ENCODE measurements around the gene KRTAP10-1. TPM values are rescaled to one million over a fixed set of nuclear protein-coding genes. Genes with fewer than 3 reads are reported as not detected.
"Not testable (repeated sequence)": the region's sequence is repeated elsewhere in the genome, so short reads cannot be mapped to it uniquely, and the experiment has no call there.

Gene KRTAP10-1
- total RNA-seq, 1 donor from 2014 or later = not detected

DNA sequence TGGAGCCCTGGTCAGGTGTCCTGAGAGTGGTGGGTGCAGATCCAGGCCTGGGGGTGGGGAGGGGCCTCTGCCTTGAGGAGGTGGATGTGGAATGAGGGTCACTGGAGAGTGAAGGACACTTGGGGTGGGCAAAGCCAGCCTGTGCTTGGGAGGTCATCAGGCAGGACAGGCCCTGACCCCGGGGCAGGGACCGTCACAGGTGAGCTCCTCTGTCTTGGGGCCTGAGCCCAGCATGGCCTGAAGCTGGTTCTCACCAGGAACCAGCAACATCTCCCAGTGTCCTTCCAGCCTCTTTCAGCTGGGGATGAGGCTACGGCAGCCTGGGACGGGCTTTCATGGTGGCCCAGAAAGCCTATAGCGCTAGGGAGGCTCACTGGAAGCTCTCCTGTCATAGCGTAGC, 12.1 kb upstream of the KRTAP10-1 start:
- H3K36me3 ChIP-seq = no peaks in the 10 kb centered on the region
- H3K4me3 ChIP-seq = no peak overlapping the region
- peaks cover 3% of the 10 kb centered on the region for H3K9me3 ChIP-seq (replicated peaks)
- no peak for DNase-seq
- H3K27ac ChIP-seq (replicated peaks) = no peak overlapping the region
- no peaks in the 10 kb centered on the region for H3K4me1 ChIP-seq
- TF ChIP-seq, protein P1, sequence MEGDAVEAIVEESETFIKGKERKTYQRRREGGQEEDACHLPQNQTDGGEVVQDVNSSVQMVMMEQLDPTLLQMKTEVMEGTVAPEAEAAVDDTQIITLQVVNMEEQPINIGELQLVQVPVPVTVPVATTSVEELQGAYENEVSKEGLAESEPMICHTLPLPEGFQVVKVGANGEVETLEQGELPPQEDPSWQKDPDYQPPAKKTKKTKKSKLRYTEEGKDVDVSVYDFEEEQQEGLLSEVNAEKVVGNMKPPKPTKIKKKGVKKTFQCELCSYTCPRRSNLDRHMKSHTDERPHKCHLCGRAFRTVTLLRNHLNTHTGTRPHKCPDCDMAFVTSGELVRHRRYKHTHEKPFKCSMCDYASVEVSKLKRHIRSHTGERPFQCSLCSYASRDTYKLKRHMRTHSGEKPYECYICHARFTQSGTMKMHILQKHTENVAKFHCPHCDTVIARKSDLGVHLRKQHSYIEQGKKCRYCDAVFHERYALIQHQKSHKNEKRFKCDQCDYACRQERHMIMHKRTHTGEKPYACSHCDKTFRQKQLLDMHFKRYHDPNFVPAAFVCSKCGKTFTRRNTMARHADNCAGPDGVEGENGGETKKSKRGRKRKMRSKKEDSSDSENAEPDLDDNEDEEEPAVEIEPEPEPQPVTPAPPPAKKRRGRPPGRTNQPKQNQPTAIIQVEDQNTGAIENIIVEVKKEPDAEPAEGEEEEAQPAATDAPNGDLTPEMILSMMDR (IDR thresholded peaks at IDR 0.05; ENCODE audit: borderline replicate concordance) = no peak
- H3K27me3 ChIP-seq (ENCODE audit: low read depth) = peaks cover 89% of the 10 kb centered on the region
- intact Hi-C loops (cut with micrococcal nuclease) = no loop called here

DNA sequence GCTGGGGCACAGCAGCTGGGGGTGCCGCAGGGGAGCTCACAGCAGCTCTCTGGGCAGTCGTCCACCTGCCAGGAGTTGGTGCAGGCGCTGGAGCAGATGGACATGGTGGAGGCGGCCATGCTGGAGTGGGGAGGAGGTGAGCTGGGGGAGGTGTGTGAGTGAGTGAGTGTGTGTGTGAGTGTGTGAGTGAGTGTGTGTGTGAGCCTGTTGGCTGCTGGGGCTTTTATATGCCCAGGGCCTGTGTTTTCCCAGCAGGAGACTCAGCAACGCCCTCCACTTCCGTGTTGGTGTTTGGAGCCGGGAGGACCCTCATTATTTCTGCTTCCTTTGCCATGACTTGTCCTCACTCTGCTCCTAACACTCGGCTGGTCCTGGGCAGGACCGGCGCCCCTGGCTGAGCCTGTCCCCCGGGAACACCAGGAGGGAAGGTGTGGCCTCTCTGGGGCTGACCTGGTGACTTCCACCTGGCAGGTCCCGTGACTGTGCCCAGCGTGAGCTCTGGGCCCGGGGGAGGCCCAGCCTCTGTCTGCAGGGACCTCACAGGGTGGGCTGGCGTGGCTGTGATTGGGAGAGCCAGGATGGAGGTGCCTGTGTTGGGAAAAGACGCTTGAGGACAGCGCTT, 11.5 kb upstream of the KRTAP10-1 start, which contains the start of gene KRTAP10-2:
TSS of gene KRTAP10-2 (minus strand) at position 166 of the 622 bp plus-strand sequence. CDS start at position 119, 47 bp downstream.
- Histone ChIP-seq H3K36me3 (no peaks in the 10 kb centered on the region), H3K4me1 (no peaks in the 10 kb centered on the region), H3K27ac (replicated peaks) (no peak within 1 kb of the TSS), H3K9me3 (replicated peaks) (peaks cover 10% of the 10 kb centered on the region), H3K4me3 (no peak within 1 kb of the TSS), H3K27me3 (ENCODE audit: low read depth) (peaks cover 83% of the 10 kb centered on the region)
- TF ChIP-seq, protein P1 (IDR thresholded peaks at IDR 0.05; ENCODE audit: borderline replicate concordance) = no peak
- intact Hi-C loops (cut with micrococcal nuclease) = no loop called here
- no peak for DNase-seq

DNA sequence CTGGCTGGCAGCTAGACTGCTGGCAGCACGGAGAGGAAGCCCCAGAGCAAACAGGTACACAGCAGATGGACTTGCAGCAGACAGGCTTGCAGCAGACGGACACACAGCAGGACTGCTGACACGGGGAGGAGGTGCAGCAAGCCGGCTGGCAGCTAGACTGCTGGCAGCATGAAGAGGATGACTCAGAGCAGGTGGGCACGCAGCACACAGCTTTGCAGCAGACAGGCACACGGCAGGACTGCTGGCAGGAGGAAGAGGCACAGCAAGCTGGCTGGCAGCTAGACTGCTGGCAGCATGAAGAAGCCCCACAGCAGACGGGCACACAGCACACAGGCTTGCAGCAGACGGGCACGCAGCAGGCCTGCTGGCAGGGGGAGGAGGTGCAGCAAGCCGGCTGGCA, 10.8 kb upstream of the KRTAP10-1 start:
- DNase-seq = no peak
- TF ChIP-seq, protein P1 (IDR thresholded peaks at IDR 0.05; ENCODE audit: borderline replicate concordance) = no peak
- no peaks in the 10 kb centered on the region for H3K4me1 ChIP-seq
- peaks cover 77% of the 10 kb centered on the region for H3K27me3 ChIP-seq (ENCODE audit: low read depth)
- no peak overlapping the region for H3K27ac ChIP-seq (replicated peaks)
- peaks cover 16% of the 10 kb centered on the region for H3K9me3 ChIP-seq (replicated peaks)
- intact Hi-C loops (cut with micrococcal nuclease) = no loop called here
- no peaks in the 10 kb centered on the region for H3K36me3 ChIP-seq
- no peak overlapping the region for H3K4me3 ChIP-seq

DNA sequence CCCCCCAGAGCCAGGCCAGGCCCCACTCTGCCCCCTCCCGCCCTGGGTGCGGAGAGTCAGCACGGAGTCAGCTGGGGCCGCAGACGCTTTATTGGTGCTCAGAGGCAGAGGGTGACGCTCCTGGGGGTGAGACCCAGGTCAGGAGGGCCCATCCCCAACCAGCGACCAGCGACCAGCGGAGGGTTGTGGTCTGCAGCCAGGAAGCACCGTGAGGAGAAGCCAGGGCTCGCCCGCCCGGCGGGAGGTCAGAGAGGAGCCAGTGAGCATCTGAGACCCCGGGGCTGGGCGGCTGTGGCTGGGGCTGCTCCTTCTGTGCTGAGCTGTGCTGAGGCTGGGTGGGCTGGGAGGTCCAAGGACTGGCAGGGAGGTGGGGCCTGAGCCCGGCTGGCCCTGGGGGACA, 10.3 kb upstream of the KRTAP10-1 start:
- H3K27me3 ChIP-seq (ENCODE audit: low read depth) = peaks cover 72% of the 10 kb centered on the region

DNA sequence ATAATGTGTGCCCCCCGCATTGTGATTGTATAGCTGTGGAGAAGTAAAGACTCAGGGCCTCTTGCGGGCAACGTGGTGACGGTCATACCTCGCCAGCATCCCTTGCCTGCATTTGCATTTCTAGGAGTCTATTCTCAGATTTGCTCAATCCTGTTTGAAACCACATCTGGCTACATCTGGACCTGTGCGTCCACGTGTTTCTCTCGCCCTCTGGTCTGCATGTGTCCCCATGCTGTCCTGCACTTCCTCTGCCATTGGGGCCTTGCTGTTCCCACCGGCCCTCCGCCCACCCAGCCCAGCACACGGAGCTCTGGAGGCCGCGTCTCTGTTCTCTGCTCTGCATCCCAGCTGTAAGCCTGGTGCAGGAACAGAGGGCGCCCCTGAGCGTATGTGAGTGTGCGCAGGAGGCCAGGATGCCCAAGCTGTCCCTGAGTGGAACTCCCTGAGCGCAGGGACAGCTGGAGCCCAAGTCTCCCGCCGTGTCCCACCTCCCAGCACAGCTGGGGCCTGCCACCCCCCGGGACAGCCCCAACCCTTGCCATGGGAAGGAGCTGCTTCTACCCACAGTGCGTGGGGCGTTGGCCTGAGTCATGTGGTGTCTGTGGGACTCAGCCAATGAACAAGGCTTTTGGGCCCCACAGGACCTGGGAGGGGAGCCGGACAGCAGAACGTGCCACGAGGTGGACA, 9.7 kb upstream of the KRTAP10-1 start:
- peaks cover 19% of the 10 kb centered on the region for H3K9me3 ChIP-seq (replicated peaks)
- intact Hi-C loops (cut with micrococcal nuclease) = no loop called here
- H3K4me3 ChIP-seq = no peak overlapping the region
- DNase-seq = no peak
- TF ChIP-seq, protein P1 (IDR thresholded peaks at IDR 0.05; ENCODE audit: borderline replicate concordance) = no peak
- no peak overlapping the region for H3K27ac ChIP-seq (replicated peaks)
- H3K36me3 ChIP-seq = no peaks in the 10 kb centered on the region
- H3K27me3 ChIP-seq (ENCODE audit: low read depth) = peaks cover 65% of the 10 kb centered on the region
- no peaks in the 10 kb centered on the region for H3K4me1 ChIP-seq

More for the DNA sequence above, 10.3 kb upstream of the KRTAP10-1 start:
- DNase-seq; intact Hi-C loops (cut with micrococcal nuclease); H3K27ac ChIP-seq (replicated peaks); H3K4me3 ChIP-seq; H3K36me3 ChIP-seq; H3K4me1 ChIP-seq: not testable (repeated sequence)
- H3K9me3 ChIP-seq (replicated peaks) = peaks cover 19% of the 10 kb centered on the region

DNA sequence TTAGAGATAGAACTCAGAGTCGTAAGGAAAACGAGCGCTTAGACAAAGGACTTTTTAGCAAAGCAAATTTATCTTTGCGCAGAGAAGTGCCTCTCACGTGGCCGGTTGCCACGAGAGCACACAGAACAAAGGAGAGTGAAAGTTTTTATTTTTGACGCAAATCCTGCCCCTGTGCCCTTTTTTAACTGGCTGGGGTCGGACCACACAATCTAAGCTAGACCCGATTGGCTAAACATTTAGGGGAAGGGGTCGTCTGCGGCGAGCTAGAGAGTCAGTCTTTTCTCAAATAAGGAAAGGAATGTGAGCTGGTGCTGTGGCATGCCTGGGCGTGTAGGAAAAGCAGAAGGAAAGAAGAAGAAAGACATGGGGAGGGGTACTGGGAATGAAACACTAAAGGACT, 8.9 kb upstream of the KRTAP10-1 start:
- Histone ChIP-seq H3K9me3 (replicated peaks) (peaks cover 19% of the 10 kb centered on the region), H3K4me1 (no peaks in the 10 kb centered on the region), H3K36me3 (no peaks in the 10 kb centered on the region), H3K4me3 (no peak overlapping the region), H3K27ac (replicated peaks) (no peak overlapping the region), H3K27me3 (ENCODE audit: low read depth) (peaks cover 59% of the 10 kb centered on the region)
- TF ChIP-seq, protein P1 (IDR thresholded peaks at IDR 0.05; ENCODE audit: borderline replicate concordance) = no peak
- intact Hi-C loops (cut with micrococcal nuclease) = no loop called here
- DNase-seq = no peak
